G401 (cell line): Measurements from ENCODE around the gene KRTAP5-9. TPM values are rescaled to one million over a fixed set of nuclear protein-coding genes. Genes with fewer than 3 reads are reported as not detected.
"Not testable (repeated sequence)": the region's sequence is repeated elsewhere in the genome, so short reads cannot be mapped to it uniquely, and the experiment has no call there.

ENCODE experiments used
- DNase-seq: peaks from one replicate; pipeline ENCODE4 v3.0.0-alpha.2; 2015; ENCODE audit warnings: low spot score
- in situ Hi-C: cut with HindIII; loops from 2 replicates; pipeline ENCODE4 v1.10.0; 2016; ENCODE audit warnings: low sequenced_read_pairs, mixed read lengths
- total RNA-seq: library from RNA; depleted of rRNA; stranded (reverse); fragments of >200 nt; shearing (Covaris generic); gene quantifications from 2 replicates; pipeline ENCODE4 v1.2.3, GENCODE V29; 2014; rRNA removed

The KRTAP5-9 gene, protein sequence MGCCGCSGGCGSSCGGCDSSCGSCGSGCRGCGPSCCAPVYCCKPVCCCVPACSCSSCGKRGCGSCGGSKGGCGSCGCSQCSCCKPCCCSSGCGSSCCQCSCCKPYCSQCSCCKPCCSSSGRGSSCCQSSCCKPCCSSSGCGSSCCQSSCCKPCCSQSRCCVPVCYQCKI
- not detected in 2 replicates for total RNA-seq

DNA sequence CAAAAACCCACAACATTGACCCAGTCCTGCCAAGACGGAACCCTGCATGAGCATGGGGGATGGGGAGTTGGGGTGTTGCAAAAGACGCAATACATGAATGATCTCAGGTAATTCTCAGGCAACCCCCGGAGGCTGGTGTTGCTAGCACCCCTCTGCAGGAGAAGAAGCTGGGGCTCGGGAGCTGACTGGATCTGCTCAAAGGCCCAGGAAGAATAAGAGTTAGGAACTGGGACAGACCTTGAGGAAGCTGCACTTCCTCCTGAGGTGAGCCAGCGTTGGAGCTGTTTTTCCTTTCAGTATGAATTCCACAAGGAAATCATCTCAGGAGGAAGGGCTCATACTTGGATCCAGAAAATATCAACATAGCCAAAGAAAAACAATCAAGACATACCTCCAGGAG lies at the start of gene KRTAP5-9:
TSS of gene KRTAP5-9 (plus strand) at position 301 of the 400 bp plus-strand sequence. CDS start 238 bp downstream, outside the sequence.
- in situ Hi-C loops, result no loop called here
- no peak for DNase-seq

DNA sequence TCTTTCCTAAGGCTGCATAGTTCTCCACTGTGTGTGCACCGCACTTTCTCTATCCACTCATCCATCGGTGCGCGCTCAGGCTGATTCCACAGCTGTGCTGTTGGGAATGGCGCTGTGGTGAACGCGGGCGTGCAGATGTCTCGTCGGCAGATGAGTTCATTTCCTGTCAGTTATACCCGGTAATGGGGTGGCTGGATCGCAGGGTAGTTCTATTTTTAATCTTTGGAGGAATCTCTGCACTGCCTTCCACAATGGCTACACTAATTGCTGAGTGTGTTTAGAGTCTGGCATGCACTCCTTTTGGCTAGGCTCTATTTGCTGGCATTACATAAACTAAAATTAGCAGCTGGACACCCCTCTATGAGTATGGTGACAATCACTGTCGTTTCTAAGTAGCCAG lies 49.1 kb upstream of the KRTAP5-9 start:
- in situ Hi-C loops, result no loop called here
- no peak for DNase-seq

DNA sequence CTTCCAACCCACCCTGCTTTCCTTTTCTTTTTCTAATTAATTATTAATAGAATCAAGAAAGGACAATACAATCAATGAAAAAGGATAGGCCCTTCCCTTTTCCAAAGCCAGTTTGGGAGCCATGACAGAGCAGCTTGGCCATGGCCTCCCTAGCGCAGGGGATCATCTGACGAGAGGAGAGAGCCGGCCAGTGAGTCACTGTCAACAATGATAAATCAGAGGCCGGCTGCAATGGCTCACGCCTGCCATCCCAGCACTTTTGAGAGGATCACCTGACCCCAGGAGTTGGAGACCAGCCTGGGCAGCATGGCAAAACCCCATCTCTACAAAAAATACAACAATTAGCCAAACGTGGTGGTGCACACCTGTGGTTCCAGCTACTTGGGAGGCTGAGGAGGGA lies 48.7 kb upstream of the KRTAP5-9 start:
- in situ Hi-C loops, result no loop called here
- no peak for DNase-seq

DNA sequence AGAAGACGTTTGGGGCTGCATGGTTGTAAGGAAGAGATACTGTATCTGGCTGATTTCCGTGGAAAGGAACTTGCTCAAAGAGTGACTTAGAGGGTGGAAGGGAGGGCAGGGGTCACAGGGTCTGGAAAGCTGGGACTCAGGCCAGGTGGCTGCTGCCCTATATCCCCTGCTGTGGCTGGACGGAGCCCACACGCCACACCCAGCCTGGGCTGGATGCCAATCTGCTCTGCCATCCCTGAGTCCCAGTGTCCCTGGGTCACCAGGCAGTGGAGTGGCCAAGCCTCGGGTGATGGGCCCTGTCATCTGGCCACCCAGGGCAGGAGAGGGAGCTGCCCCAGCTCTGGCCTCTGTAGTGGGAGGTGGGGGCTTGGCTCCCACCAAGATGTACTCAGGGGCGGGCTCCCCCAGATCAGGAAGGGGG lies 47.6 kb upstream of the KRTAP5-9 start:
- in situ Hi-C loops, result no loop called here
- DNase-seq, result peak; percentile 3

DNA sequence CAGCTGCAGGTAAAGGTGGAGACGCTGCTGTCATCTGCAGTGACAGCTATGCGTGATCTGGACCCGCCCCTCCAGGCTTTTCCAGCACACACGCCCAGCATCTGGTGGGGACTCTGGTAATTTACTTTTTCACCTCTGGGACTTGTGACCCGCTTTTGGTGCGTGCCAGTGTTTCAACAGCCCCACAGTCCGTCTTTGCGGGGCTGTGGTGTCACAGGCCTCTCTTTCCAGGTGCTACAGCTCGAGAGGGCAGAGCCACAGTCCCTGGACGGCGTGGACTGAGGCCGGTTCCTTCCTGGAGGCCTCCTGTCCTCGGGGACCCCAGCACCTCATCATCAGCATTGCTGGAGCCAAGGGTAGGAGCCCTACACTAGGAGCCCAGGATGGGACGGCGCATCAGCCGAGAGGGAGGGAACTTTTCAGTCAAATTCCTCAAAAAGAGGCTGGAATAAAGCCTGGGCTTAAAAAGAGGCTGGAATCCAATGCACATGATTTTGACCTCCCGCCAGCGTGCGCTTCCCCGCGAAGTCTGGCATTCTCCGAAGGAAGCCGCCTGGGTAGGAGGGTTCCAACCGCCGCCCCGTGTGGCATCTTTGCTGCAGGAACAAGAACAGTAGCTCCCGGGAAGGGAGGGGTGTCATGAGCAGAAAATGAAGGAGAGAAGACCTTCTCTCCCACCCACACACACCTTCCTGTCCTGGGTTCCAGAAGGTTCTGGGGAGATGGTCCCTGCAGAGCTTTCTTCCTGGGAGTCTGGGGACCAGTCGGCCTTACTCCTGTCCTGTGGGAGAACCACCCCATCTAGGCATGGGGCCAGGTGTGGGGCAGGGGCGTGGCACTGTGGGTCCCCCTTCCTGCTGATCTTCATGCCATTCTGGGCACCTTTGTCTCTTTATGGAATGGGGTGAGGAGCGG lies 46.9 kb upstream of the KRTAP5-9 start:
- no peak for DNase-seq
- in situ Hi-C loops, result no loop called here

DNA sequence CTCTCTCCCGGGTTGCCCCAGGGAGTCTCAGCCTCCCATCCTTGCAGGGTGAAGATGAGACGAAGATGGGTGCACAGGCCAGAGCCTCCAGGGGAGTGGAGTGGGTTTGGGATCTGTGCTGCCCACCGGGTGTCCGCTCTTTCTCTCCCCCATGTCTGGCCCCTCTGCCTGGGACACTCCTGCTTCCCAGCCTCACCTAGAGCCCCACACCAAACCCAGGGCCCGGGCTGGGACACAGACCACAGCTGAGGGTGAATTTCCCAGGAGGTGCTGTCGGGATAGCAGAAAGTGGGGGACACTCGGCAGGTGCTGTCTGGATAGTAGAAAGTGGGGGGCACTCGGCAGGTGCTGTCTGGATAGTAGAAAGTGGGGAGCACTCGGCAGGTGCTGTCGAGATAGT lies 46.2 kb upstream of the KRTAP5-9 start:
- DNase-seq, result no peak
- in situ Hi-C loops, result no loop called here

DNA sequence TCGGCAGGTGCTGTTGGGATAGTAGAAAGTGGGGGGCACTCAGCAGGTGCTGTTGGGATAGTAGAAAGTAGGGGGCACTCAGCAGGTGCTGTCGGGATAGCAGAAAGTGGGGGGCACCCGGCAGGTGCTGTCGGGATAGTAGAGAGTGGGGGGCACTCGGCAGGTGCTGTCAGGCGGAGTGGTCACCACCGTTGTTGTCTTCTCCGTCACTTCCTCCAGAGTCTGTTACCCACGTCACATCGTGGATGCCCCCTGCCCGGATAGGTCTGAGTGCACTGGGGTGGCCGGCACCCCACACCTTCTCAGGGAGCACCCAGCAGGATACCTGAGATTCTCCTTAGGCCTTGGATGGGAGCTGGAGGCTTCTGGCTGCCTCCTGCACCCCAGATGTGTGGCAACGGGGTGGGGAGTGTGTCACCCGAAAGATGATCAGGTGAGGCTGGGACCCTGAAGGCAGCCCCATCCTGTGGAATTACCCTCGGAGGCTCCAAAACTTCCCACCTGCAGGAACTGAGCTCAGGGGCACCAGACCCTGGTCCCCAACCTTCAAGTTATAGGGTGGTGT lies 45.3 kb upstream of the KRTAP5-9 start:
- no peak for DNase-seq
- in situ Hi-C loops, result no loop called here

DNA sequence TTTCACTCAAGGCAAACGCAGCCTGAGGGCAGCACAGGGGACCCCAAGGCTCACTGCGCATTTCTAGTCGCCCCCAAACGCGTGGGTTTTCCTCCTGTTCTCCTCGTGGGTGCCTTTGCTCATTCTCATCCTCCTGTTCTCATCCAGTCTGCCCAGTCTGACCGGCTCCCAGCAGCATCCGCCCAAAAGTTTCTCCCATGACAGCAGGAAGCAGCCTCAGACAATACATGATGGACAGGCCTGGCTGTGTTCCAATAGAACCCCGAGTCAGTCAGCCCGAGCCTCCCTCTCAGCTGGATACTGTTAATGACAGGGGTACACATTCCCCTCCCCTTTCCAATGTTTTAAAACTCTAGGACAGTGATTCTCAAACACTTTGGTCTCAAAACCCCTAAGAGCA lies 43.7 kb upstream of the KRTAP5-9 start:
- in situ Hi-C loops, result no loop called here

DNA sequence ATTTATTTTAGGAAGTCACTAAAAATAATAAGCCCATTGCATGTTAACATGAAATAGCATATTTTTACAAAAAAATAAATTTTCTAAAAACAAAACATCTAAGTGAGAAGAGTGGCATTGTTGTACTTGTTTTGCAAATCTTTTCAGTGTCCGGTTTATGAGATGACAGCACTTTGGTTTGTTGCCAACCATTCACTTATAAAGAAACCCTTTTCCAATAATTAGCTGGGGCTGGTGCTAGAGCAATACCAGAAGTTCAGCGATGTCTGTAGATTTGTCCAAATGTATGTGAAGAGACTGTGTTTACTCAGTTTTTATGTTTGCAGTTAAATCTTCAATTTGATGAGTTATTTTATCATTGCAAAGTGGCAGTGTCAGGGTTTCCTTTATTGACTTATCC lies 43.2 kb upstream of the KRTAP5-9 start:
- in situ Hi-C loops, result no loop called here
- DNase-seq, result no peak

More for the DNA sequence above, 43.7 kb upstream of the KRTAP5-9 start:
- no peak for DNase-seq

DNA sequence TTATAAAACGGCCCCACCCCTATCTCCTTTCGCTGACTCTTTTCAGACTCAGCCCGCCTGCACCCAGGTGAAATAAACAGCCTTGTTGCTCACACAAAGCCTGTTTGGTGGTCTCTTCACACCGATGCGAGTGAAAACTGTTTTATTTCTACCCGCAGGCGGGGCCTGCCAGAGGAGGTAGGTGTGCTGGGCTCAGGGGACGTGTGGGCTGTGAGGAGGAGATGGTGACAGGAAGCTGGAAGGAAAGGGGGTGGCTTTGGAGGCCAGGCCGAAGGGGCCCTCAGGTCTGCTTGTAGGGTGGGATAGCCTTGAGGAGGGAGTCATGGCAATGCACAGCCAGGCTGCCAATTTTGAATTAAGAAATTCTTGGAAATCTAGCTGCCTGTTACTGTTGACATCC lies 42.4 kb upstream of the KRTAP5-9 start:
- DNase-seq, result no peak
- in situ Hi-C loops, result no loop called here

DNA sequence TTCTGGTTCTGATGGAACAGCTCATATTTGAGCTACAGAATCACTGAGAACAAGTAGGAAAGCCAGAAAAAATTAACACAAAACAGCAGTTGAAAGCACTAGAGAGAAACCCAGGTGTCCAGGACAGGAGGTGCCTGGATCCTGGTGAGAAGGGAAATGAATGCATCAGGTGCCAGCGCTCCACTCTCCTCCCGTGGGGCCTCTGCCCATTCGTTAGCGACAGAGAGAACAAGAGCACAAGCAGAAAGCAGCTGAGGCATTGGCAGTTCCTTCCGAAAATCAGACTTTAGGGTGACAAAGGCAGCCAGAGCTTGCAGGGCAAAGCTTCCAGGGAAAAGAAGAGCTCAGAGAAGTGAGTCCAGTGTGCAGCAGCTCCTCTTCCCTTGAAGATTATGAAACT lies 41.1 kb upstream of the KRTAP5-9 start:
- DNase-seq, result no peak

DNA sequence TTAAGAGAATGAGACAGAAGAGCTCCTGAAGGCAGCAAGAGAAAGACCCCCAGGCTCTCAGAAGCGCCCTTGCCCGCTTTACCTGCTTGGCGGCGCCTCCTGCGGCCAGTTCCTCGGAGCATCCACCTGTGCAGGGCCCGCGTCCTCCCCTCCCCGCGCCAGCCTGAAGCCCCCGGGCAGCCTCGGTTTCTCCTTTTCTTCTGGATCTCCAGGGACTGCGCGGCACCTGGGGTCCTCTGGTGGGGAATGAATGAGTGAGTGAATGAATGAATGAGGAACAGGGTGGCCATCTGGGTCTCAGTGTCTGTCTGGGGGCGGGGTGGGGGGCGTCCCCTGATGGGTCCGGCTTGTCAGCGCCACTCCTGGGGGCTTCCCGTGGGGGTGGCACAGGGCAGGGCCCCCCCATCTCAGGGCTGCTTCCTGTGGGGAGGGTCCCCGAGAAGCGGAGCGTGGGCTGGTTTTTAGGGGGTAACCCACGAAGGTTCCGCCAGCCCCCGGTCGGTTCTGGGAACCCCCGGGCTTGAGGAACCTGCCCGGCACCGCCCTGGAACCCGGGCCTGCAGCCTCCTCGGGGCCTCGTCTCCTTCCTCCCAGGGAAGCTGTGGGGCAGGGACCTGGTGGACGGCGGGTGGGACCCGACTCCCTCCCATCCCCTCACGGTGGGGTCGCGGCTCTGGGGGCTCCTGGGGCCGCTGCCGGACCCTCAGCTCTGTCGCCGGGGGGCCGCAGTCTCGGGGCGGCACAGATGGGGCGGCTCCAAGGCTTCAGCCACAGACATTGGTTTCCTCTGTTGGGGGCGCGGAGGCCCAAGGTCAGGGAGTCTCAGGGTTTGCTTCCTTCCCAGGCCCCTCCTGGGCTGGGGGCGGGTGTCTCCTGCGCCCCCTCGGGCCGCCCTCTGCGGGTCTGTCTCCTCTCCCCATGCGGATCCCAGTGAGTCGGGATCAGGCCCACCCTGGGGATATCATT lies 29.4 kb upstream of the KRTAP5-9 start:
- in situ Hi-C loops, result no loop called here
- DNase-seq, result no peak

More for the DNA sequence above, 41.1 kb upstream of the KRTAP5-9 start:
- in situ Hi-C loops, result no loop called here

DNA sequence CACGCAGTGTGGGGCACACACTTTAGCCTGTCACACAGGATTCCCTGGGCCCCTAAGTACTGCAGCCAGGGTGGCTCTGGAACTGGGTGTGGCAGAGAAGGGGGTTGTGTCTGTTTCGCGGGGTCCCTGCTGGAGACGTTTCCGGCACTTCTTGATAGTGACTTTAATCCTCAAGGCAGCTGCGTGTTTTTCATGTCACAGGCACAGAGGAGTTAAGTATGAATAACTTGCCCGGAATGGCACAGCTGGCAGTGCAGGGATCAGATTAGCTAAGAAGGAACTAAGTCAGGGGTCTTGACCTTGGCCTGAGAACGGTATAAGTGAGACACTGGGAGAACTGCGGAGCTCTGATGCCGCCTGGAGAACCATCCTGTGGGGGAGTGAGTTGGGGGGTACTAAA lies 28.7 kb upstream of the KRTAP5-9 start:
- DNase-seq, result no peak
- in situ Hi-C loops, result no loop called here

DNA sequence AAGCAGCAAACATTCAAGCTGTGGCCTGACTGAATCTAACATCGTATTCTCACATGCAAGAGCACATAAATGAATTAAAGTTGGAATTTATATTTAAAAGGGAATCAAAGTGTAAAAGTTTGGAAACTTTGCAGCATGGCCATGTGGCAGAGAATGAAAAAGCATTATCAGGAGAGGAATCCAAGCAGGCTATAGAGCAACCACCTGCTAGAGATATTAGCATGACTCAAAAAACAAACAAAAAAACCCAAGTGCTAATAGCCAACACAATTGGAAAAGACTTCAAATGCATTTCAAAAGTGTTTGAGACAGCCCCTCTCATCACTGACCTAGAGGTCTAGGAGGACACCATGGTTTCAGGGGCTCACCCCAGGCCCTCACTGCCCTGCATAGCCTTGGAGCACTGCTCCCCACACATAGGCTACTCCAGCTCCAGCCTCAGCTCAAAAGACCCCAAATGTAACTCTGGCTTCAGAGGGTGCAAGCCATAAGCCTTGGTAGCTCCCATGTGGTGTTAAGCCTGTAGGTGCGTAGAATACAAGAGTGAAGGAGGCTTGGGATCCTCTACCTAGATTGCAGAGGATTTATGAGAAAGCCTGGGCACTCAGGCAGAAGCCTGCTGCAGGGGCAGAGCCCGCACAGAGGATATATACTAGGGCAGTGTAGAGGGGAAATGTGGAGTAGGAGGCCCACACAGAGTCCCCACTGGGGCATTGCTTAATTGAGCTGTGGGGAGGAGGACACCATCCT lies 22.9 kb upstream of the KRTAP5-9 start:
- no peak for DNase-seq
- in situ Hi-C loops, result no loop called here

DNA sequence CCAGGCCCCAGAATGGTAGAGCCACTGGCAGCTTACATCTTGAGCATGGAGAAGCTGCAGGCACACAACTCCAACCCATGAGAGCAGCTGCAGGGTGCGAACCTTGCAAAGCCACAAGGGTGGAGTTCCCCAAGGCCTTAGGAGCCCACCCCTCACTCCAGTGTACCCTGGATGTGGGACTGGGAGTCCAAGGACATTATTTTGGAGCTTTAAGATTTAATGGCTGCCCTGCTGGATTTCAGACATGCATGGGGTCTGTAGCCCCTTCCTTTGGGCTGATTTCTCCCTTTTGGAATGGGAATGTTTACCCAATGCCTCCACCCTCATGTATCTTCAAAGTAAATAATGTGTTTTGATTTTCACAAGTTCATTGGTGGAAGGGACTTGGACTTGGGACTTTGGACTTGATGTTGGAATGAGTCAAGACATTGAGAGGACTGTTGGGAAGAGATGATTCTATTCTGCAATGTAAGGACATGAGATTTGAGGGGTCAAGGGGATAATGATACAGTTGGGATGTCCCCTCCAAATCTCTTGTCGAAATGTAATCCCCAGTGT lies 22.2 kb upstream of the KRTAP5-9 start:
- in situ Hi-C loops, result no loop called here
- DNase-seq, result no peak

DNA sequence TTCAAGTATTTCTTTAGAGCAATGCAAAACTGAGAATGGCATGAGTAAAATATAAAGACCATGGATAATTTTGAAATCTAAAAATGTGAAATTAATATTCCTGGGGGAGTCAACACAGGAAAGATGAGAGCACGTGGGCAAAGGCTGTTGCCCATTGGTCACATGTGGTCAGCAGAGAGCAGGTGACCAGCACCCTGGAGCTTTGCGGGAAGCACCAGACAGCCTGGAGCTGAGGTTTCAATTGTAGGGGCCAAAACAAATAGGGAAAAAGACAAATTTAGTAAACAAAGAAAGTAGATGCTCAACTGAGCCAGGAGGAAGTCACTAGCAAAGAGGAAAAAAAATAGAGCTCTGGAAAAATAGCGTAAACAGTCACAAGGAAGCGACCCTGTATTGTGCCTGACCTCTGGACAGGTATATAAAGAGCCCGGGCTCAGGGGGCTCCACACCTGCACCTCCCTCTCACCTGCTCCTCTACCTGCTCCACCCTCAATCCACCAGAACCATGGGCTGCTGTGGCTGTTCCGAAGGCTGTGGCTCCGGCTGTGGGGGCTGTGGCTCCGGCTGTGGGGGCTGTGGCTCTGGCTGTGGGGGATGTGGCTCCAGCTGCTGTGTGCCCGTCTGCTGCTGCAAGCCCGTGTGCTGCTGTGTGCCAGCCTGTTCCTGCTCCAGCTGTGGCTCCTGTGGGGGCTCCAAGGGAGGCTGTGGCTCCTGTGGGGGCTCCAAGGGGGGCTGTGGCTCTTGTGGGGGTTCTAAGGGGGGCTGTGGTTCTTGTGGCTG lies 21.2 kb upstream of the KRTAP5-9 start, which contains the start of gene KRTAP5-7:
TSS of gene KRTAP5-7 (plus strand) at position 472 of the 780 bp plus-strand sequence. CDS start at position 506, 34 bp downstream.
- DNase-seq, in situ Hi-C loops: not testable (repeated sequence)

DNA sequence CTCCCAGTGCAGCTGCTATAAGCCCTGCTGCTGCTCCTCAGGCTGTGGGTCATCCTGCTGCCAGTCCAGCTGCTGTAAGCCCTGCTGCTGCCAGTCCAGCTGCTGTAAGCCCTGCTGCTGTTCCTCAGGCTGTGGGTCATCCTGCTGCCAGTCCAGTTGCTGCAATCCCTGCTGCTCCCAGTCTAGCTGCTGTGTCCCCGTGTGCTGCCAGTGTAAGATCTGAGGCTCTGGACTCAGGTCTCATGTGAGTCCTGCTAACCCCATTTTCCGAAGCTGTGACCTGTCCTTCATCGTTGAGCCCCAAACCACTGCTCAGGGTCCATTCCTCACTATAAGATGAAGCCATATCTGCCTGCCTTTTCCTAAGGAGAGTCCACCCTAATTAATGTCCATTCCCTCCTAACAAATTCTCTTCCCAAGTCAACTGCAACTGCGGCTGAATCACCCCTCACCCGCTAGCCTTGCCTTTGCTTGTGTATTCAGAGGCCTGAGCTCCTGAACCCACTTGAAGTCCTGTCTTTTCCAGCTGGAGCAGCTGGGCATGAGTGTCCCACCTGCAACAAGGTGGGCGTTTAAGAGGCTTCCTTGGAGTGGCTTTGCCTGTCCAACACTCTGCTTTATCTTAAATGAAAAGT lies 20.5 kb upstream of the KRTAP5-9 start:
- DNase-seq, result no peak
- in situ Hi-C loops, result no loop called here
